Urinary bladder (tissue), 4 donors: ENCODE data around the gene PLA1A. TPM values are rescaled to one million over a fixed set of nuclear protein-coding genes. Genes with fewer than 3 reads are reported as not detected.
"Not testable (repeated sequence)": the region's sequence is repeated elsewhere in the genome, so short reads cannot be mapped to it uniquely, and the experiment has no call there.

Experiments
- DNase-seq: peaks from one replicate; pipeline ENCODE4 v3.0.0-alpha.2; 2015; ENCODE audit errors: extremely low spot score
- H3K27ac ChIP-seq: one replicate; pipeline ENCODE4 v1.5.1; 2013; ENCODE audit warnings: low read depth, mild to moderate bottlenecking, moderate library complexity
- H3K36me3 ChIP-seq: one replicate; pipeline ENCODE4 v1.6.1; 2013; ENCODE audit warnings: mild to moderate bottlenecking, moderate library complexity; ENCODE audit not compliant: insufficient read depth
- H3K4me1 ChIP-seq: one replicate; pipeline ENCODE4 v1.6.1; 2013; ENCODE audit warnings: mild to moderate bottlenecking, moderate library complexity; ENCODE audit not compliant: insufficient read depth
- H3K4me3 ChIP-seq: one replicate; pipeline ENCODE4 v1.5.1; 2013; ENCODE audit warnings: low read depth, low read length
- WGBS: extraction: QIAGEN DNeasy Blood & Tissue Kit; methylation state at CpG from one replicate; pipeline ENCODE4 v1.1.7; 2013; 5-methylcytosine and 5-hydroxymethylcytosine counted together
- polyA plus RNA-seq: library from polyadenylated mRNA; stranded (reverse); fragments of 200-250 nt; gene quantifications from one replicate; pipeline ENCODE4 v1.2.3, GENCODE V29; 2013
- total RNA-seq: library from RNA; depleted of rRNA; stranded (reverse); fragments of >200 nt; gene quantifications from one replicate; pipeline ENCODE4 v1.2.3, GENCODE V29; 2014
- donor health status: healthy with polysubstance abuse.
- donor health status: healthy.

PLA1A gene, protein sequence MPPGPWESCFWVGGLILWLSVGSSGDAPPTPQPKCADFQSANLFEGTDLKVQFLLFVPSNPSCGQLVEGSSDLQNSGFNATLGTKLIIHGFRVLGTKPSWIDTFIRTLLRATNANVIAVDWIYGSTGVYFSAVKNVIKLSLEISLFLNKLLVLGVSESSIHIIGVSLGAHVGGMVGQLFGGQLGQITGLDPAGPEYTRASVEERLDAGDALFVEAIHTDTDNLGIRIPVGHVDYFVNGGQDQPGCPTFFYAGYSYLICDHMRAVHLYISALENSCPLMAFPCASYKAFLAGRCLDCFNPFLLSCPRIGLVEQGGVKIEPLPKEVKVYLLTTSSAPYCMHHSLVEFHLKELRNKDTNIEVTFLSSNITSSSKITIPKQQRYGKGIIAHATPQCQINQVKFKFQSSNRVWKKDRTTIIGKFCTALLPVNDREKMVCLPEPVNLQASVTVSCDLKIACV
- 0.42 TPM for total RNA-seq
- polyA plus RNA-seq, result 1.2 TPM

DNA sequence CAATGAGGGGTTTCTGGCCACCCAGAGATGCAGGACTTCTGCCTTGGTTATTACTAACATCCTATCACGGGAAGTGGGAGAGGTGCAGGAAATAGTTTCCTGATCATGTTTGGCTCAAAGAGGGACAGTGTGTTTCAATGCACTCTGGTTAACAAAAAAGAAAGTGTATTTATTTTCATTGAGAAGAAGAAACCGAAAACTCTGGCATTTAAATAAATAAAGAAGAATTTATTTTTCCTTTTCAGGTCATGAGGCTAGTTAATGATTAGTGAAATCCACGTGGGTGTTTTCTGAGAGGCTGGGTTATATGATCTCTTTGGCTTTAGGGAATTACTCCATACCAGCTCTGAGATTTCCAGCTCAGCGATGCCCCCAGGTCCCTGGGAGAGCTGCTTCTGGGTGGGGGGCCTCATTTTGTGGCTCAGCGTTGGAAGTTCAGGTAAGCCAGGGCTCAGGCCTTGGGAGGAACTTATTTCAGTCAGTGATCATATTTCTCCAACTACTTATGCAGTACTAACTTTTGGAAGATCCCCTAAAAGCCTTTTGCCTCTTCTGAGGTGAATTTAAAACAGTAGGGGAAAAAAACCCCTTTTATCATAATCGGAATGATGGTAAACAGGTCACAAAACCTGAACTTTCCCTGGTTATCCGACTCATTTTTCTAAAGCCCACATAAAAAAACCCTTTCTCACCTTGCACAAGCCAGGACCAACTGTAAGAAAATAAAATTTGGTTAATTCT lies at the start of gene PLA1A:
TSS of gene PLA1A (plus strand) at position 338 of the 741 bp plus-strand sequence. CDS start at position 367, 29 bp downstream.
- Histone ChIP-seq H3K27ac (no peak within 1 kb of the TSS), H3K4me3 (no peak within 1 kb of the TSS), H3K4me1 (peaks cover under 1% of the 10 kb centered on the region), H3K36me3 (no peaks in the 10 kb centered on the region)
- no peak for DNase-seq
- 64% methylated on average over 7 of the region's 7 CpGs for WGBS

DNA sequence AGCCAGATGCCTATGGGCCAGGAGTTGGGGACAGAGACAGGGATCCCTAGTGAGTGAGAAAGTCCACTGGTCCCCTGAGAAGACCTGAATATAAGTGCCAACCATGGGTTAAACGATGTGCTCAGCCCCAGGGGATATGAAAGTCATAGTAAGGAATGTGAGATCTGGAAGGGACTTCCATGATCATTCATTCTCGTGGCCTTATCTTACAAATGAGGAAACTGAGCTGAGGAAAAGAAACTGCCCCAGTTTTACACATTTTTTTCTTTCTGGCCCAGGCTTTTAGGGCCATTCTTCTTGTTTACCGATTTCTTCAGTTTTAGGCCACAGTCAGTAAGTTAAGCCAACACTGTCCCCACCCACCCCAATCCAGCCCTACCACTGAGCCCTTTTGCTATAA lies 49.3 kb upstream of the PLA1A start:
- WGBS, result 48% methylated on average over 3 of the region's 3 CpGs
- no peaks in the 10 kb centered on the region for H3K4me1 ChIP-seq
- DNase-seq, result no peak
- H3K4me3 ChIP-seq, result no peak overlapping the region
- no peaks in the 10 kb centered on the region for H3K36me3 ChIP-seq
- no peak overlapping the region for H3K27ac ChIP-seq

DNA sequence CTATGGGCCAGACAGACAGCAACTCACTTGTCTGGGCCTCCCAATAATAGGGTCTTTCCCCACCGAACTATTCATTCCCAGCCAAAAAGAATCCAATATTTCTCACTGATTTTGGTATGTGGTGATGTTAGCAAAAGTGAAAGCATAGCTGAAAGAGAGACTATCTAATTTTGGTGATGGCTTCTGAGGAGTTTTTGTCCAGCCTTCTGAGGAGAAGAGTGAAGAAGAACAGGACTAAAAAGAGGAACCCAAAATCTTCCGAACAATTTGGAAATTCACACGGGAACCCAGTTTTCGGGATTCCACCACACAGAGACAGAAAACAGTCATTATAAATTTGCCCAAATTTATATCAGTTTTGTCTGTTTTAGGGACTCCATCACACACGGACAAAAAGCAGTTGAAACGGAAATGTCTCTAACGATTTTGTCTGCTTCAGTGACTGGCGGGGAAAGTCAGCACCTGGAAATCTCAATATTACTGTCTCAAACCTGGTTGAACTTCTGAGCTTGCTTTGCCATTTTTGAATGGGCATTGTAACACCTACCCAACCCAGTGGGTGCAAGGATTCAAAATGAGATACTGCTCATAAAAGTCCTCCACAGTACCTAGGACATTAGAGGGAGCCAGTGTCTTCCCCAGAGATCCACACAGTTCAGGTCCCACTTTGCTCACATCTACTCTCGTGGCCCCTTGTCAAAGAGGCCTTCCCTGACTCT lies 47.3 kb upstream of the PLA1A start:
- Histone ChIP-seq H3K4me1 (no peaks in the 10 kb centered on the region), H3K4me3 (no peak overlapping the region), H3K36me3 (no peaks in the 10 kb centered on the region), H3K27ac (no peak overlapping the region)
- DNase-seq, result no peak
- 94% methylated on average over 9 of the region's 9 CpGs for WGBS

DNA sequence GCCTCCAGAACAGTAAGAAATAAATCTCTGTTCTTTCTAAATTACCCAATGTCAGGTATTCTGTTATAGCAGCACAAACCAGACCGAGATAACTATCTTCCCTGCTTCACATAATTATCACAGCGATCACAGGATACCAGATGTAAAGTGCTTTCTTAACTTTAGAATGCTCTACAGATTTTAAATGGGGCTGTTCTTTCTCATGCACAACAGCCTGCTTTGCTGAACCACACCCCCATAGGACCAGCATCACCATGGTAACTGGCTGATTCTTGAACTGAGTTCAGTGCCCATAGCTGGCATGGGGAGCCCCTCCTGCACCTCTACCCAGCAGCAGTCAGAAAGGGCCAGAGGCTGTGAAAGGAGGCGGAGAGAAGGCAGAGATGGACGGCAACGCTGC lies 46.1 kb upstream of the PLA1A start:
- H3K36me3 ChIP-seq, result no peaks in the 10 kb centered on the region
- no peak overlapping the region for H3K27ac ChIP-seq
- no peaks in the 10 kb centered on the region for H3K4me1 ChIP-seq
- WGBS, result 88% methylated on average over 5 of the region's 5 CpGs
- no peak overlapping the region for H3K4me3 ChIP-seq
- no peak for DNase-seq

DNA sequence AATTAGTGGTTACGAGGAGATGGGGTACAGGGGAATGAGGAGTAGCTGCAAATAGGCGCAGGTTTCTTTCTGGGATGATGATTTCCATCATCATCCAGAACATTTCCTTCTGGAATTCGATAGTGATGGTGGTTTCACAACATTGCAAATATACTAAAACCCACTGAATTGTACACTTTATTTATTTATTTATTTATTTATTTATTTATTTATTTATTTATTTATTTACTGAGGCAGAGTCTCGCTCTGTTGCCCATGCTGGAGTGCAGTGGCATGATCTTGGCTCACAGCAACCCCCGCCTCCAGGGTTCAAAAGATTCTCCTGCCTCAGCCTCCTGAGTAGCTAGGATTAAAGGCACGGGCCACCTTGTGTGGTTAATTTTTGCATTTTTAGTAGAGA lies 44.8 kb upstream of the PLA1A start:
- H3K4me3 ChIP-seq, H3K4me1 ChIP-seq, DNase-seq, H3K36me3 ChIP-seq, H3K27ac ChIP-seq: not testable (repeated sequence)
- WGBS, result 92% methylated on average over 6 of the region's 6 CpGs

DNA sequence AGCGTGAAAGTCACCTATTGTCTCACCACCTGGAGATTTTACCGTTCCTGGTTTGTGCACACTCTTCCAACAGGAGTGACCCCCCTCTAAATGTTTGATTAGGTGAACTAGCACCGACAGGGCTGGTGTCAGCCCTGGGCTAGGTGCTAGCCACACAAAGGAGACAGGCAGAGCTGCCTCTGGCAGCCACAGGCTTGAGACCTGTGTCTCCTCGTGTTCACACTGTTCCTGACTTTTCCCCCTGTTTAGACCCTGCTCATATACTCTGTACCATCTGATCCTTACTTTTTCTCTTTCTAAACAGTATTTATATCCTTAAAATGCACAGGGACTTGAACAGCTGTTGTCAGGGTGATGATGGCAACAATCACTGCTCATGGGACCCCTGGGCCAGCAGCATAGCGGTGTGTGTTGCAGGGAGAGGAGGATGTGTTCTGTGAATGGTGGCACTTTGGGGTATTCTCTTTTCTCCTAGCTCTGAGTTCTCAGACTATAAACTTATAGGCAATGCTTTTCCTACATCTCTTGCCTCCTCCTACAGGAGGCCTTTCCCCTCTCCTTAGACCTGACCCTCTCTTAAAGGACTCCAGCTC lies 43.8 kb upstream of the PLA1A start:
- no peak for DNase-seq
- 53% methylated on average over 5 of the region's 5 CpGs for WGBS
- H3K27ac ChIP-seq, result no peak overlapping the region

DNA sequence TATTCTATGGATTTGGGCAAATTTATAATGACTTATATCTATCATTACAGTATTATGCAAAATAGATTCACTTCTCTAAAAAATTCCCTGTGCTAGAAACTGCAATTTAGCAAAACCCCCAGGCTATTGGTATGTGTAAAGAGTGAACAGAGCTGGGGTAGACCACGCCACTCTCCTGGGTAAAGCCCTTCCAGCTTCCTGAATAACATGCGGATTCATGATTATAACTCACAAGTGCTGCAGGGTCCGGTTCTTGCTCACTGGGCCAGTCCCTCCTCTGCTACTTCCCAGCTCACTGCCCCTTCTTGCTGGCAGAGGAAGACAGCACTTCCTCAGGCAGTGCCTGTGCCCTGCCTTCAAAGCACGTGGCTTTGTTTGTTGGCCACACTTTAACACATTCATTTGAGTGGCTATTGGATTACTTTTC lies 42.4 kb upstream of the PLA1A start:
- Histone ChIP-seq H3K27ac (no peak overlapping the region), H3K4me1 (no peaks in the 10 kb centered on the region), H3K36me3 (no peaks in the 10 kb centered on the region), H3K4me3 (no peak overlapping the region)
- no peak for DNase-seq
- WGBS, result 64% methylated on average over 4 of the region's 4 CpGs

More for the DNA sequence above, 43.8 kb upstream of the PLA1A start:
- no peaks in the 10 kb centered on the region for H3K36me3 ChIP-seq
- no peak overlapping the region for H3K4me3 ChIP-seq
- H3K4me1 ChIP-seq, result no peaks in the 10 kb centered on the region

DNA sequence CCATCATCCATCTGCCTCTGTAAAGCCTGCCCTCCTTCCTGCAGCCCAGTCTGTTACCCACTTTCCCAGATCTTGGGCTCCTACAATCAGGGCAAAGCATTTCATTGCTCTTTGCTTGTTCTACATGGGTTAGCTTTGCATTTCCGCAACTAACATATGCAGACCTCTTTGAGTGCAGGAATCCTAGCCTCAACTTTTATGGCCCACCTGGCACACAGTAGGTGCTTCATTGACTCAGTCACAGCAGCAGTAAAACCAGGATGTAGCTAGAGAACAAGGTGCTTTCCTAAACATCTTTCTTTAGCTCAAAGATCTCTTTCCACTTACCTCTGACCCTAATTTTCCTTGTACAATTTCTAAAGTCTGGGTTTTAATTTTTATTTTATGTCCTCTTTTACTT lies 41.8 kb upstream of the PLA1A start:
- Histone ChIP-seq H3K4me1 (no peaks in the 10 kb centered on the region), H3K4me3 (no peak overlapping the region), H3K27ac (no peak overlapping the region), H3K36me3 (no peaks in the 10 kb centered on the region)
- WGBS, result 77% methylated on average over 1 of the region's 1 CpG
- no peak for DNase-seq

DNA sequence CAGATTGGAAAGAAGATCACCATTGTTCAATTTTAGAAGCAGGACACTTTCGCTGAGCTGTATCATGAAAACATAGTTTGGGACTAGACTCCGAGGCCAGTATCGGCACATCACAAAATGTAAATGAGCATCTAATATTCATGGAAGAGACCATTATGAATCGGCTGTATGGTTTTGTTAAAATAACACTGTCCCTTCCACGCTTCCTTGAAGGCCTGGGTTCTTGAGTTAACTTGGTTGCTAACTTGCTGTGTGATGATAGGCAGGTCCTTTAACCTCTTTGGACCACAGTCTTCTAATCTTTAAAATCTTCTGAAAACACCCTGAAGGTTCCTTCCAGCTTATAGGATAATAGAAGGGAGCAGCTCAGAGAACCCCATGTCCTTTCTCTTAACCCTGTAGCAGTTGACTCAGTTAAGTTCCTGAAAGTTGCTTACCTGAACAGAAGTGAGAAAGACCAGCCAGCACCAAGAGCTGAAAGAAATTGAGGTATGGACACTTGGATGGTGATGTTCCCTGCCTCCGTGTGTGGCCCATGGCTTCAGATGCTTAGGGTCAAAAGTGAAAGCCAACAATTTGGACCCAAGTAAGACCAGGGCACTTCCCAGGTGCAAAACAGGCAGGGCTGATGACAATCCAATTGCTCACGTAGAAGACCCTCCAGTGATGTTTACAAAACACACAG lies 40.4 kb upstream of the PLA1A start:
- H3K4me3 ChIP-seq, result no peak overlapping the region
- no peak overlapping the region for H3K27ac ChIP-seq
- WGBS, result 87% methylated on average over 7 of the region's 7 CpGs
- no peaks in the 10 kb centered on the region for H3K4me1 ChIP-seq
- H3K36me3 ChIP-seq, result no peaks in the 10 kb centered on the region
- DNase-seq, result no peak

DNA sequence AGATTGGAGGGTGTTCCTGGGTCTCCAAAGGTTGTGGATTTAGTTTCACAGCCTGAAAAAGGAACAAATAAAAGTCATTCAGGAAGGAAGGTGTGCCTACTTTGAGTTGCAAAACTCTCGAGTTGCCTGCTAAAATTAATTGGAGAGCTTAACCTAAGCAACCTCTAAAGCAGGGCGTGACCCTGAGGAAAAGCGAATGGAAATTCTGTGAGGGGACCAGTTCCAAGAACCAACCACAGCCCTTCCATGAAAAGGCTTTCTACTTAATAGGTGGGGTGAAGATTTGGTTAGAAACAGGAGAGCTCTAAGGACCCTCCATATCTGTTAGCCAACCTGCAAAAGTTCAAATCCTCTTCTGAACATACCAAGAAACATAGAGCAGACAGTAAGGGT lies 39.8 kb upstream of the PLA1A start:
- DNase-seq, result no peak
- no peaks in the 10 kb centered on the region for H3K36me3 ChIP-seq
- H3K4me1 ChIP-seq, result no peaks in the 10 kb centered on the region
- H3K4me3 ChIP-seq, result no peak overlapping the region
- WGBS, result 71% methylated on average over 3 of the region's 3 CpGs
- no peak overlapping the region for H3K27ac ChIP-seq

DNA sequence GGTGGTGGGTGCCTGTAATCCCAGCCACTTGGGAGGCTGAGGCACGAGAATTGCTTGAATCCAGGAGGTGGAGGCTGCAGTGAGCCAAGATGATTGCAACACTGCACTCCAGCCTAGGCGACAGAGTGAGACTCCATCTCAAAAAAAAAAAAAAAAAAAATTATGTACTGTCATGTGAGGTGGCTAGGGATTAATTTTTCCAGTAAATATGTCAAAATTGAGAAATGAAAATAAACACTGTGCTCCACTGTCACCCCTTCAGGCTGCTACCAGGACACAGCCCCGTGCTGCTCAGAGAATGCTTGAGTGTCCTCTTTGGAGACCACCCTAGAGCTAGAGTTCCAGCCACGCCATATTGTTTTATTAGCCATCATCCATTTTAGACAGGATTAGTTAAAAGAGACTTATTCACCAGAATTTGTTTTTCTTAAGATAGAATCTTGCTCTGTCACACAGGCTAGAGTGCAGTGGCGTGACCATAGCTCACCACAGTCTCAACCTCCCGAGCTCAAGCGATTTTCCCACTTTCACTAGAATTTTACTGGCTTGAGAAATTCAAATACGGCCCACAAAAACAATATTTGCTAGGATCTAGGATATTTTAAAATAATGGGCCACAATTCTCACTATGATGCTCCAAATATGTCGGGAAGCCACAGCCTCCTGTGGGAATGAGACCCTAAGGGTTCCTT lies 38.9 kb upstream of the PLA1A start:
- no peak overlapping the region for H3K27ac ChIP-seq
- no peak overlapping the region for H3K4me3 ChIP-seq
- DNase-seq, result no peak
- no peaks in the 10 kb centered on the region for H3K4me1 ChIP-seq
- no peaks in the 10 kb centered on the region for H3K36me3 ChIP-seq
- 90% methylated on average over 9 of the region's 9 CpGs for WGBS

DNA sequence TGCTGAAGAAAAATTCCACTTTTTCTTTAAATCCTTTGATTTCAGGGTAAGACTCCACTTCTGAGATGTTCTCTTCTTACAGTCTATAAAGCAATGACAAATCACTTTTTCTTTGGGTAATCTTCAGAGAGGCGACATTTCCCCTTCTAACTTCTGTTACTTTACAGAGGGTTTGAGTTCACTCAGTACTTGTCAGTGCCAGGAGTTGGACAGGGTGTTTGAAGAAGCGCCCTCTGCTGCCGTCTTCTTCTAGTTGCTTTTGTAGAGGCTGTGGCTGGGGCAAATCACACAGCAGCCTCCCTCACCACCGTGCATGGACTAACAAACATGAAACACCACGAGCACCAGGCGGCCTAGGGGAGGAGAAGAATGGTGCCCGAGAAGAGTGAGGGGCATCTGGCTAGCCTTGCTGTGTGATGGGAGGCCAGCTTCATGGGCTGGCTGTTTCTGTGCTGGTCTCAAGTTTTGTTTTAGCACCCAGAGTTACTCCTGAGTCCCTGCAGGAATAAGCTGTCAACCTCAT lies 38.2 kb upstream of the PLA1A start, which contains the start of gene CD80:
TSS of gene CD80 (minus strand) at position 174 of the 523 bp plus-strand sequence. CDS start 1,886 bp downstream, outside the sequence.
- Histone ChIP-seq H3K4me1 (no peaks in the 10 kb centered on the region), H3K4me3 (no peak within 1 kb of the TSS), H3K36me3 (no peaks in the 10 kb centered on the region), H3K27ac (no peak within 1 kb of the TSS)
- no peak for DNase-seq
- 34% methylated on average over 7 of the region's 7 CpGs for WGBS
